NCI-H226 (cell line): ENCODE results near the gene LDLRAD4.

ENCODE experiments used
- DNase-seq: peaks from one replicate; pipeline ENCODE4 v3.0.0-alpha.2; 2015

Gene LDLRAD4

DNA sequence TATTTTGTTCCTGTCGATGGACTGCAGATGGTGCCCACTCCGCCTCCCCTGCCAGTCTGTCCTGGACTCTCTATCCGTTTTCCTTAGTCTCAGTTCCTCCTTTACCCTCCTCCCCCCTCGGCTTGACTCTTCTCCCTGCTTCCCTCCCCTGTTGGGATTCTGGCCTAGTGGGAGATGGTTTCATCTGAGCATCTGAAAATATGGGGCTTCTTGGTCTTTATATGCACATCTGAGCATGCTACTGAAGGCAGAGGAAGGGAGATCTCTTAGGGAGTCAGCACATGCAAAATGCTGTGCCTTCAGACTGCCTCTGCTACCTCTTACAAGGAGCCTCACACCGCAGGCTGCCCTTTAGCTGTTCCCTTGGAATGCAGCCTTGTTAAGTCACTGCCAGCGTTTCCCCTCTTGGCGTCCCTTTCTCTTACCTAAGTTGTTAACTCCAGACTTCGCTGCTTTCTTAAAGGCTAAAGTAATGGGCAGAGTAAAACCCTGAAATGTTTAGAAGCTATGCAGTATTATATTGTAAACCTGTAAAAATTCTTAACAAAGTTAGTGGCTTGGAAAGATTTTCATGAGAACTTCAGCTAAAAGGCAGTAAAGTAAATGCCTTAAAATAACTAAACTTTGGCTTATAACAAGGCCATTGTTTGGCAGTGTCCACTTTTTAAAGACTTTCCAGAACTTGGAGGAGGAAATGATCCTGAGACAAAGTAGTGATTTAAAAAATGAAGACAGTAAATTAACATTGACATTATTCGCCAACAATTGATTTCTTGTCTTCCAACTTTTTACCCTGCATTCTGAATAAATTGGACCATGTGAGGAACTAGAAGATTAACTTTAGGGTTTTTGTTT, 49.8 kb downstream of the LDLRAD4 start:
- no peak for DNase-seq

DNA sequence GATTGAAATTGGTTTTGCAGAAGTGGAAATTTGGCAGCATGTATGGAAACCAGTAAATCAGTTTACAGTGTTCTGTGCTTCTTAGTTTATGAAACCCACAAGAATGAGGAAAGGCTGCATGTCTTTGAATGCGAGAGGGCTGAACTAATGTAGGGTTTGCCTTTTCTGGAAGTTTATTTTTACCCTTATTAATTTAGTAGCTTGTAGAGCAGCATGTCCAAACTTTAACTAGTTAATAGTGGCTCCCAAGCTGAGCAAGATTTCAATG, 50.4 kb downstream of the LDLRAD4 start:
- DNase-seq = no peak

DNA sequence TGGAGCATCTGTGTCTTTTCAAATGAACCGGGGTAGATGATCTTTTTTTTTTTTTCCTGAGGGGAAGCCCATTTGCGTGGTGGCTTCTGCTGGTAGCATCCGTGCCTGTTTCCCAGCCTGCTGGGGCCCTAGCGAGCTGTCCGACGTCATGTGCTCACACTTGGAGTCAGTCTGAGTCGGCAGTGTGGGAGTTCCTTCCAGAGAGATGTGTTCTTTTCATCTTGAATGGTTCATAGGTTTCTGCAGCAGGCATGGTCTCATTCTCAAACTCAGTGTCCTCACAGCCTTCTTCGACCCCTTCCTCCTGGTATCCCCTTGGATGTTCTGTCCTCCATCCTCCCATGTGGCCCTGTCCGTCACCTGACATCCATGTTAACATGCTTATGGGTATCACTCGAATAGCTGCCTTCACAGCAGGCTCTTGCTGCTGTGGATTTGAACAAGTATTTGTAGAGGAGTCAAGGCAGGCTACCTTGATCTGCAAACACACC, 51.0 kb downstream of the LDLRAD4 start:
- DNase-seq = no peak

DNA sequence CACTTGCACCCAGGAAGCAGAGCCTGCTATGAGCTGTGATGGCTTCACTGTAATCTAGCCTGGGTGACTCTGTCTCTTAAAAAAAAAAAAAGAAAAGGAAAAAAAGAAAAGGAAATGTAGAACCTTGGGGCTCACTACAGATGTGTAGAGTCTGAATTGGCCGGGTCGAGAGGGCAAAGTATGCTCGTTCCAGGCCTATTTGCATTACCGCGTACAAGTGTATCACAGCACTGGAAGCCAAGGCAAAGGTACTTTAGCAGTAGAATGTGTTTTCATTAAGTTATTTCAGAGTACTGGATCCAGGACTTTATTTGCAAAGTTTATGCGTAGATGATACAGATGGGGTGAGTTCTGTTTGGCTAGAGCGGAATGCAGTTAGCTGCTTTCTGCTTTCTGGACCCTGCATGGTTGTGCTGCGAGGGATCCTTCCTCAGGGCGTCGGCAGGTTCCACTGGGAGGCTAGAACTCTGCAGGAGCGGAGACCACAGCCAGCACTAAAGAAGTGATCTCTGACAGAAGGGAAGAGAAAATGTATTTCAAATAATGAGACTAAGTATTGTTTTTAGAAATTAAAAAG, 51.8 kb downstream of the LDLRAD4 start:
- DNase-seq = no peak

DNA sequence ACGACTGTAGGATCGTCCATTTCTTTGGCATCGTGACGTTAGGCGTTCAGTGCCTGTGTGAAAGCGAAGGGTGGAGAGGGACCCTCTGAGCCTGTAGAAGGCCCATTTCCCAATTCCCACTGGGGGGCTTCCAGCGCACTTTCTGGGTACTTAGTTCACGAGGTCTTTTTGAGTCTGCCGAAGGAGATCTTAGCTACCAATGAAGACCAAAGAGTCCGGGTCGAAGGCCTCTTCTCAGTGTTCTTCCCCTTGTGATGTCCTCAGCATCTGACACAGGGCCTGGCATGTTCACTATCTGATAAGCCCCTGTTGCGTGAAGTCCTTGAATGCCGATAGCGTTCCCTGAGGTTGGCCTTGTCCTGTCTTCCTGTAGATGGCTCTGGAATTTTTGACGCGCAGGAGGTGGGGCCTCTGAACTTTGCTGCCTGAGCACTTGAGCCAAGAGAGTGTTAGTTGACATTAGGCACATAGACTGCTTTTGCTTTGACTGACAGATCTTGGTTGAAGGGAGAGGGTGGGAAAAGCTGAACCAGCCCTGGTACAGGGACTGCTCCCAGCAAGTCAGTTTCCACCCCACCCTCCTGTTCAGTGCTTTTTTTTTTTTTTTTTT, 52.8 kb downstream of the LDLRAD4 start:
- DNase-seq = no peak

DNA sequence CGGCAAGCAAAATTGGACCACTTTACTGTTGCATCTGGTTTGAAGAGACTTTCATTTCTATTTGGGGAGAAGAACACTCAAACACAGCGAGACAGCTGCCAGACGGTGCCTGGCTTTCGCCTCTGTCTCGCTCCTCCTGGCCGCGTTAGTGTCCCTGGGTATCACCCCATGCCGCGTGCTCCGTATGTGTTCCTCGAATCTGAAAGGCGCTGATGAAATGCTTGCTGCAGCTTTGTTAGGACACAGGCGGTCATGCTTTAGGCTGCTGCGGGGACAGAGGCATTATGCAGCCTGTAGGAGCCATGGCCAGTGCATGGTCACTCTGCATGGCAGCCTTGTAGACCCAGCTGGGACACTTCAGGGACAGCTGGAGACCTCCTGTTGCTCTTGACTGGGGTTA, 53.9 kb downstream of the LDLRAD4 start:
- no peak for DNase-seq

DNA sequence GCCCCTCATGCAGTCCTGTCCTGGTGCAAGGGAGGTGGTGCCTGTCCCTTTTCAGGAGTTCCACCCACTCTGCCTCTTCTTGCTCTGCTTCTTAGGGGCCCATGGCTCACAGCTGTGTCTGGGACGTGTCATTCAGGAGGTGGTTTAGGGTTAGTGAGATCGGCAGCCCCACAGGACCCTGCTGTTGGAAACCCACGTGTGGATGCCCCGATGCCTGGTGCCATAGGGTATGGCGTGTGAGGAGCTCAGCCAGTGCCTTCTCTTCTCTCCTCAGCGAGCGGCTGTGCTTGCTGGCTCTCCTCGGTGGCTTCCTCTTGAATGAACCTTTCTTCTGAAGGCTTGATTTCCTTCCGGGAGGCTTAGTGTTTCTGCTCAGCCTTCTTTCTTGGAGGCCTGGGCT, 55.2 kb downstream of the LDLRAD4 start:
- no peak for DNase-seq

DNA sequence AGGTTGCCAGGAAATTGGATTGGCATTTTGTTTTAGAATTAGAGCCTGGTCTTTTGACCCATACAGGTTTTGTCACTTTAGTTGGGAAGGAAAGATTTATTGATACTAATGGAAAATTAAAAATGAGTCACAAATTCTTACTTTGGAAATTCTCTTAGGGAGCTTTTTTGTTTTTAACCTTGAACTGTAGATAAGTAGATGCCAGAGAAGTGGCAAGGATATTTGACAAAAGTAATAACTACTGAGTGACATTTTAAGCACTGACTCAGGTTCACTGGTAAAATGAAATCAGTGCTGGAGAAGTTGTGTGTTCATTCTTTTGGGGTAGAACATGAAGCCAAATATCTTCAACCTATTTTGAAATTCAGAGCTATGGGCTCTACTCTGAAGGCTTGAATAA, 56.5 kb downstream of the LDLRAD4 start:
- DNase-seq = no peak

DNA sequence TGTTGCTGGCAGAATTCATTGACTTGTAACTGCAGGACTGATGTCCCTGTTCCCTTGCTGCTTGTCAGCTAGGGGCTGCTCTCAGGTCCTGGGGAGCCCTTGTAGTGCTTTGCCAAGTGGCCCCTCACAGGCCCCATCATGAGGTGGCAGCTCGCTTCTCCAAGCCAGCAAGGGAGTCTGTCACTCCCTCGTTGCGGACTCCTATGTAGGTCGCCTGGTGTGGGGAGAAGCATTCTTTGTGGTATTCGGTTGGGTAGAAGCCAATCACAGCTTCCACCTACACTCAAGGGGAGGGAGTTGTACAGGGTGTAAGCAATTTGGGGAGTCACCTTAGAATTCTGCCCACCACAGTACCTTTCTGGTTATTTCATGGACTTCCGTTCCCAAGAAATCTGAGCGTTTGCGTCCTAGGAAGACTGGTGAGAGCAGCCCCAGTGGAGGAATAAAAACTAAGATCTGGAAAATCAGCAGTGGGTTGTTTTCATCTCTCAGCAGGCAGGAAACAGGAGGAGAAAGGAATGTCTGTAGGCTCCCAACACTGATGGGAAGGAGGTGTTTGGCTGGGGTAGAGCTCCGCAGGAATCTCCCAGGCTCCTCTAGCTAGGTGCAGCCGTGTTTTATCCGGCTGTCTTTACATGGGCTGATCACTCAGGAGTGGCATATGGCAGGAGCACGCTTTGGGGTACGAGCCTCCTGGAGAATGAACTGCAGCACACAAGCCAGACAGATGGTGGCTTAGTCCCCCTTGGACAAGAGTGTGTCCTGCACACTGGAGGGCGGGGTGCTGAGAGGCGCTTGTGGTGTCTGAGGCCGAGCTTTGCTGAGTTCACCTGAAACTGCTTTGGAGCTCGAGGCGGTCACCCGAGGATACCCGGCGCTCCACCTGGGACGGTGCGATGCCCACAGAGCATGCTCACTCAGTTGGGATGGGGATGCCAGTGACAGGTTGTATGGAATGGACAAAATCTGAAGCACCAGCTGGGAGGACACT, 58.3 kb downstream of the LDLRAD4 start:
- no peak for DNase-seq

DNA sequence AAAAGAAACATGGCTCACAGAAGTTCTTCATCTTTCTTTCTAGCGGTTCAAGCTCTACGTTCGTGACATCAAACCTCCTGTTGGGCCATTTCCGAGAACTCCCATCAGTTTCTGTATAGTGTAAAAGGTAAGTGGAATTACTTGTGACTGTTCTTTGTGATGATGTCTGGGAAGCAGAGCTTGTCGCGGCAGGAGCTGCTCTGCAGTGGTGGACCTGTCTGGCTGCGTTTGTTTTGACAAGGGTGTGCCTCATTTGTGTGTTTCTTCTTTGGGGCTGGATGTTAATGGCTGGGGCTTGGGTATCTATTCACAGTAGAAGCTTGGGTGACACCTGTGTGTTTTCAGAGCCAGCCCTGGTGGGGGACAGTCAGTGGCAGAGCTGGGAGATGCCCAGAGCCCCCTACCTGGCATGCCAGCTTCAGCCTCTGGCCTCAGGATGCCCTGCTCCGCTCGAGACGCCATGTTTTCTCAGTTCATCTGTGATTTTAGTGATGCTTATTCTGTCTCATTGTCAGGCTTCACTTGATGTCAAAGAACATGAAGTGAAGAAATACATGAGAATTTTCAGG, 59.6 kb downstream of the LDLRAD4 start:
- no peak for DNase-seq

DNA sequence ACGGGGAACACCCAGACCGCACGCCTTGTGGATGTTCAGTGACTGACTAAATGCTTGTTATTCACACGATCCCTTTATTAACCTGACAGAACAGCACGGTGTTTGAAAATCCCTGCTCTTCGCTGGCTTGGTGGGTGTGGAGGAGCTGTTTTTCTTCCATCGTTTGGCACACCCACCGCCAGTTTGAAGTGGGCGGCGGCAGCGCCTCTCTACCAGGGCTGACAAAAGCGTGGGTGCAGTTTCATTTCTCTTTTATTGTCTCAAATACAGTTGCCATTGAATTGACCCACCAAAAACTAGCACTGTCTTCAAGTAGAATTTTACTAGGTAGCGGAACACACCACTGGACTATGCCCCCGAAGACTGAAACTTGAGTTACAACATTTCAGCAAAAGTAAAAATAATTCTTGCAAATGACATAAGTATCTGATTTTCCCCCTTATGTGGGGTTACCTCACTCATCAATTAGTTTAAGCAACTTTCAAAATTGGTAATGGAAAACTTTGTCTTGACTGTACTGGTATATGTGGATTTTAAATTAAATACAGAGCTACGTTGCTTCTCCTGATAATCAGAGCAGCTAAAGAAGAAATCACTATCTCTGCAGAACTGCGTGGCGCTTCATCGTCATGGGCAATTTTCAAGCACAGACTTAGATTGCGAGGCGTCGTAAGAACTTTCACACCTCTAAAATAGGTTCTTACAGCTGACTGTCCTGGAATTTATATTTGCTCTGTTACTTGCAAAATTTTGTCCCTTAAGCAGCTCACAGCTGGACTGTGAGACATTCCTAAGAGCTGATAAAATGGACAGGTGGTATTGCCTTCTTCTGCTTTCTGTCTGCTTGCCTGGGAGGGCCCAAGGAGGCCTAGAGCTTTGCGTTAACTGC, 60.9 kb downstream of the LDLRAD4 start:
- no peak for DNase-seq

DNA sequence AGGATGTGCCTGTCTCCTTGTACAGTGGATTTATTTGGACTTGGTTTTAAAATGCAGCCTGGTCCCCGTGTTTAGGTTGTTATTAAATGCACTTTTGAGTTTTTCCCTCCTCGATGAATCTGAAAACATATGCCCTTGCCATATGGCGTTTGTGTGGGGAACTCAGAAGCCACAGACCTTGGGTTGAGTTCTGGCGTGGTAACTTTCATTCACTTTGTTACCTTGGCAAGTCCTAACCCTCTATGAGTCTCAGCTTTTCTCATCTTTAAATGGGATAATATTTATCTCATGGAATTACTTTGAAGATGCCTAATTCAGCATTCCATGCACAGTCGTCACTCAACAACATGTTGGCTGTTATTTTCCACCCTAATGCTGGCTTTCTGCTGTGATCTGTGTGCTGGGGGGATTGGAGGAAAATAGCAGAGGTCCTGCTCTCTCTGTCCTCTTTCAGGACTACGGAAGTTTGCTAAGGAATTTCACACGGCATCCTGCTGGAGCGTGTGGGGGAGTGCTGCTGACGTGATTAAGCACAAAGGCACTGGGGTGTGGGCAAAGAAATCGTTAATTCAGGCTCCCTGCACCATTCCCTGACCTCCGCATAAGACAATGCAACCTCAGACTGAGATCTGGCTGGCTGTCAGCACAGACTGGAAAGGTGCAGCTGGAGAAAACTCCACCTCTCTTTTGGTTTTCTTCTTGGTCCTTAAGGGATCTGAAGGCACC, 61.7 kb downstream of the LDLRAD4 start:
- peak; percentile 84 for DNase-seq

DNA sequence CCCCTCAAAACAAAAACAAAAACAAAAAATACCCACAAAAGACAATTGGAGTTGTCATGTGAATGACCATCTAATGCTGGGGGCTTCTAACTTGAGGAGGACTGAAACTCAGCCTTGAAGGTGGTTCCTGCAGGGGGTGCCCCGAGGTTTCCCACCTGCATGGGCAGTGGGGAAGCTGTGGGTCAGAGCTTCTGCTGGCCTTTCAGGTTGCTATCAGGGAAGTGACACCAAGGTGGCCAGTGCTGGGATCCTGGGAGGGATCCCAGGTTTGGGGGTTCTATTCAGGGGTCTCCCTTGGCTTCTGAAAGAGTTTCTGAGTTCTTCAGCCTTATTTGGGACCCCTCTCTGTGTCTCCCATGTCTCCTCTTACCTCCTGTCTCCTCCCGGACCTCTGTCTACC, 62.8 kb downstream of the LDLRAD4 start:
- DNase-seq = no peak

DNA sequence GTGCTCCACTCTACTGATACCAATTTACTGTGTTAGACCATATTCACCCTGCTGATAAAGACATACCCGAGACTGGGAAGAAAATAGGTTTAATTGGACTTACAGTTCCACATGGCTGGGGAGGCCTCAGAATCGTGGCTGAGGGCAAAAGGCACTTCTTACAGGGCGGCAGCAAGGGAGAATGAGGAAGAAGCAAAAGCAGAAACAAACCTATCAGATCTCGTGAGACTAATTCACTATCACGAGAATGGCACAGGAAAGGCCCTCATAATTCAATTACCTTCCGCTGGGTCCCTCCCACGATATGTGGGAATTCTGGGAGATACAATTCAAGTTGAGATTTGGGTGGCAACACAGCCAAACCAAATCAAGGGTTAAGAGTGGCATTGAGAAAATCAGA, 65.2 kb downstream of the LDLRAD4 start:
- DNase-seq = no peak

DNA sequence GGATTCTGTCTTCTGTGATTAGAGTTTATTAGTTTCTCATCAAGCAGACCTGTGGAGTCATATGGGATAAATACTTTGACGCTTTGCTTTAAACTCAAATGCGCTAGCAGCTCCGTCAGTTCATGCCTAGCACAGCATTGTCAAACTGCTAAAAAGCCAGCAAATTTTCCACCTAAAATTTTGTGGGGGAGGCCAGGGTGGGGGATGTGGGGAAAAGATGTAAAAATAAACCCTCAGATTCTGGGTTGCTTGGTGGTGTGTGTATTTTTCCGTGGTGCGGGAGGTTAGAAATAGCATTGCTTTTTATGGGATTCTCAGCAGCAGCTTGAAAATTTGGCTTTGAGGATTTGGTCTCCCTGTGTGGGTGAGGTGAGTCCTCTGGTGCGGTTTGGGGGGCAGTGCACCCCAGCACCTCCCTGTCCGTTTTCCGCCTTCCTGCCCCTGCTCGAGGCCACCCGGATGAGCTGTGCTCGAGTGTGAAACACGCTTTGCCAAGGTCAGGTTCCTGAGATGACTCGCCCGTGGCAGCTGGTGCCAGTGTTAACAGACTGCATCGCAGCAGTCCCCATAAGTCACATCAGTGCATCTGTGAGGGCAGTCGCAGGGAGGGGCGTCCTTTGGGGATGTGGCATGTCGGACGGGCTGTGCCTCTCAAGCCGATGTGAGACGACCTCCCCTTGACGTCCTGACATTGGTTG, 65.9 kb downstream of the LDLRAD4 start:
- DNase-seq = no peak

DNA sequence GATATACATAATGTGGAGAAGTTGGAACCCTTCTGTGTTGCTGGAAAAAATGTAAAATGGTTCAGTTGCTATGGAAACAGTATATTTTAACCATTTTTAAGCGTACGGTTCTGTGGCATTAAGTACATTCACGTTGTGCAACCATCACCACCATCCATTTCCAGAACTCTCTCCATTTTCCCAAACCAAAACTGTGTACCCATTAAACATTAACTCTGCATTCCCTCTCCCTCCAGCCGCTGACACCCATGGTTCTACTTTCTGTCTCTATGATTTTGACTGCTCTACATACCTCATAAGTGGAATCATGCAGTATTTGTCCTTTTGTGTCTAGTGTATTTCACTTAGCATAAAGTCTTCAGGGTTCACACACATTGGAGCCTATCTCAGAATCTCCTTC, 67.3 kb downstream of the LDLRAD4 start:
- DNase-seq = no peak

DNA sequence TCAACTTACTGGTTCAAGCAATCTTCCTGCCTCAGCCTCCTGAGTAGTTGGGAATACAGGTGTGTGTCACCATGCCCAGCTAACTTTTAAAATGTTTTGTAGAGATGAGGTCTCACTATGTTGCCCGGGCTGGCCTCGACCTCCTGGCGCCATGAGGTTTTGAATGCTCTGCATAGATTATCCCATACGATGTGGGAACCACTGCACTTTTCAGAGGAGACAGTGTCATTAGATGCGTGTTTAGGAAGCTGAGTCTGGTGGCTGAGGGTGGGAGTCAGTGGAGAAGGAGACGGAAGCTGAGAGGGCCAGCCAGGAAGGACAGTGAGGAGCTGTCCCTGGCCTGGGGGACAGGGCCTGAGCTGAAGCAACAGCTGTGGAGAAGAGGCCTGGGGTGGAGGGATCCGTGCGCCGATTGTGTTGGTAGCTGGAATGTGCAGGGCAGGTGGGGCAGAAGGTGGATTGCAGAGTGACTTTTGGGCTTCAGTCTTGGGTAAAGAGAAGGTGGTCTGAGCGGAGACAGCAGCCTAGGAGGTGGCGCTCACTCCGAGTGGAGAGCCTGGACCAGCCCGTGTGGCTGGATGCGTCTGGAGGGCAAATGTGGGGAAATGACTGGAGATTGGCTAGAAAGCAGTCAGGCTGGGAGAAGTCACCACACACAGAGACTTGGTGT, 68.0 kb downstream of the LDLRAD4 start:
- no peak for DNase-seq

DNA sequence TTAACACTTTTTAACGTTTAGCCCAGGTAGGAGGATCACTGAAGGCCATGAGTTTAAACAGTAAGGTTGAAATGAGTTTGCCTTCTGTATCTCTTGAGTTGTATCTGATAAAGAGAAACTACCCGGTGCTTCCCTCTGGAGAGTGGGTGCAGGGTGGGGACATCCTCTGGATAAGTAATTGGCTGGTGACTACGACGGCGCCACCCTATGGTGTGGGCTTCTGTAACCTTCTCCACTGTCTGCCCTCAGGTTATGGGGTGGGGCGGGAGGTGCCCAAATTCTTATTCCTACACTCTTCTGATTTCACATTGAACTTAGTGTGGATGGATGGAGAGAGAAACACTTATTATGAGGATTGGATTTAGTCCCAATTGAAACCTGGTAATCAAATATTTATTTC, 68.8 kb downstream of the LDLRAD4 start:
- DNase-seq = no peak

DNA sequence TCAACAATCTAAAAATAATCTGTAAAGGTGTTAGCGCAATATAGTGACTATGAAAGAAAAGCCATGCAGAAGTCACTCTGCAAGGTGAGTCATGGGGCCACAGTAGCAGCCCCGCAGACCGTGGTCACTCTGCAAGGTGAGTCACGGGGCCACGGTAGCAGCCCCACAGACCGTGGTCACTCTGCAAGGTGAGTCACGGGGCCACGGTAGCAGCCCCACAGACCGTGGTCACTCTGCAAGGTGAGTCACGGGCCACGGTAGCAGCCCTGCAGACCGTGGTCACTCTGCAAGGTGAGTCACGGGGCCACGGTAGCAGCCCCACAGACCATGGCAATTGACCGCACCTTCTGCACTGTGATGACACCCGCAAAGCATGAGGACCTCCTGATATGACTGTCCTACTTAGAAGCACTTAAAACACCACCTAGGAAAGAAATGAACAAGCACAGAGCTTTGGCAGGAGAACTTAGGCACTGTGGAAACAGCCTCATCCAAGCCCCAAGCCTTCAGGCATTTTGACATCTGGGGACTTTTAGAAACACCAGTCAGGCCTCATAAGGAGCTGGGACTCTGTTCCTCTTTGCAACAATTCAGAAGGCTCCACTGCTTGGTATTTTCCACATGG, 70.1 kb downstream of the LDLRAD4 start:
- DNase-seq = no peak
